NT2/D1 (cell line): ENCODE results near the gene C12orf75.

Source experiments
- SUZ12 ChIP-seq: IDR thresholded peaks from 2 replicates; pipeline ENCODE4 v1.6.1; 2011; ENCODE audit not compliant: insufficient read length, insufficient read depth; ENCODE audit errors: extremely low read depth
- YY1 ChIP-seq: IDR thresholded peaks from 2 replicates; pipeline ENCODE4 v1.6.1; 2011; ENCODE audit not compliant: insufficient read length, insufficient read depth

DNA sequence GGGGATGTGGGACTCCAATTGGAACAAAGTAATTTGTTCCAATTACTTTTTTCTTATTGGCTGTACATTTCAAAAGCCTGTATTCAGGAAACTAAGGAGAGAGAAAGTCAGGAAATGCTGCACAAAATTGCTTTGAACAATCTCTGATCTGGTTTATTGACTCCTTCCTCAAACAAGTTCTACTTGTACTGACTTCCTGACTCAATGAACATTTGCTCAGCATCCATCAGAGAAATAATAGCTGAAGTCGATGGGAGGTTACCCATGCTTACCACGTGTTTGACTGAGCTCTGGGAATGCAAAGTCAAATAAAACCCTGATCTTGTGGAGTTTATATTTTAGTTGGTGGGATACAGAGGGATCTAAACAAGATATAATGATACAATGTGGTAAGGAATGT, 15.4 kb upstream of the C12orf75 start:
- TF ChIP-seq SUZ12: no peak
- no peak for TF ChIP-seq YY1
